Smooth muscle cell (in vitro differentiated cells): ENCODE data around the gene DYNLT4. TPM values are rescaled to one million over a fixed set of nuclear protein-coding genes. Genes with fewer than 3 reads are reported as not detected.

Source experiments
- DNase-seq: peaks from one replicate; lab custom pipeline; 2025; ENCODE audit not compliant: unreplicated experiment; lab: John Stamatoyannopoulos, UW
- H2AFZ ChIP-seq: fragments of 200-600 bp; sonication (generic); 2 replicates; pipeline ENCODE4 v1.6.0; 2016; ENCODE audit warnings: antibody characterized with exemption, low read depth, mild to moderate bottlenecking
- H3F3A ChIP-seq: fragments of 200-600 bp; sonication (generic); 2 replicates; pipeline ENCODE4 v1.6.0; 2017; ENCODE audit warnings: antibody characterized with exemption, low read depth
- H3K27ac ChIP-seq: fragments of 200-600 bp; sonication (generic); 2 replicates; pipeline ENCODE4 v1.5.1; 2016; ENCODE audit warnings: low read depth, mild to moderate bottlenecking
- H3K27me3 ChIP-seq: fragments of 200-600 bp; sonication (generic); 2 replicates; pipeline ENCODE4 v1.6.1; 2016; ENCODE audit warnings: low read depth, mild to moderate bottlenecking
- H3K36me3 ChIP-seq: fragments of 200-600 bp; sonication (generic); 2 replicates; pipeline ENCODE4 v1.5.1; 2016; ENCODE audit warnings: low read depth
- H3K4me1 ChIP-seq: fragments of 200-600 bp; sonication (generic); 2 replicates; pipeline ENCODE4 v1.5.1; 2016; ENCODE audit warnings: low read depth
- H3K4me2 ChIP-seq: fragments of 200-600 bp; sonication (generic); 2 replicates; pipeline ENCODE4 v1.6.0; 2016; ENCODE audit warnings: mild to moderate bottlenecking
- H3K4me3 ChIP-seq: fragments of 200-600 bp; sonication (generic); 2 replicates; pipeline ENCODE4 v1.5.1; 2016; ENCODE audit warnings: mild to moderate bottlenecking
- H3K79me2 ChIP-seq: fragments of 200-600 bp; sonication (generic); 2 replicates; pipeline ENCODE4 v1.6.0; 2016; ENCODE audit warnings: low read depth, mild to moderate bottlenecking
- H3K9ac ChIP-seq: fragments of 200-600 bp; sonication (generic); 2 replicates; pipeline ENCODE4 v1.6.0; 2016; ENCODE audit warnings: low read depth
- H3K9me3 ChIP-seq: fragments of 200-600 bp; sonication (generic); replicated peaks from 2 replicates; pipeline ENCODE4 v1.5.1; 2016; ENCODE audit warnings: low read depth
- H4K20me1 ChIP-seq: fragments of 200-600 bp; sonication (generic); 2 replicates; pipeline ENCODE4 v1.6.0; 2016; ENCODE audit warnings: low read depth
- CTCF ChIP-seq: fragments of 200-600 bp; sonication (generic); IDR thresholded peaks from 2 replicates; pipeline ENCODE4 v1.5.1; 2017; ENCODE audit warnings: borderline replicate concordance, mild to moderate bottlenecking, antibody characterized with exemption; ENCODE audit not compliant: insufficient read depth, poor library complexity, severe bottlenecking
- WGBS: methylation state at CpG from one replicate; pipeline ENCODE4 v1.1.7; 2016; ENCODE audit warnings: low lambda C conversion rate; 5-methylcytosine and 5-hydroxymethylcytosine counted together
- polyA plus RNA-seq: library from polyadenylated mRNA; unstranded; fragments of >200 nt; fragmentation: Nextera tagmentation; extraction: Ambion mirVana; gene quantifications from 2 replicates; pipeline ENCODE4 v1.2.1, GENCODE V29; 2016
- total RNA-seq: library from RNA; depleted of rRNA; stranded (reverse); fragments of >200 nt; gene quantifications from 2 replicates; pipeline ENCODE4 v1.2.3, GENCODE V29; 2014

The DYNLT4 gene
- total and polyA plus RNA-seq, 2 experiments from 2014 or later: 1.6 to 2.0 TPM

- Histone ChIP-seq H3K9me3 (no peaks in the 10 kb centered on the region), H2AFZ (no peak overlapping the region), H3K27ac (no peak overlapping the region), H4K20me1 (peaks cover 10% of the 10 kb centered on the region), H3F3A (peaks cover 14% of the 10 kb centered on the region), H3K4me3 (no peak overlapping the region), H3K27me3 (no peaks in the 10 kb centered on the region), H3K9ac (no peak overlapping the region), H3K79me2 (no peaks in the 10 kb centered on the region), H3K4me2 (peak overlapping the region; percentile 95), H3K36me3 (no peaks in the 10 kb centered on the region), H3K4me1 (peaks cover 12% of the 10 kb centered on the region)
- no peak for TF ChIP-seq CTCF
- no peak for DNase-seq
- WGBS: 98% methylated on average over 6 of the region's 6 CpGs
Measured at GRCh38 chr1:44785029-44785380, 22.1 kb downstream of the DYNLT4 start.

- Histone ChIP-seq H3K79me2 (no peaks in the 10 kb centered on the region), H3K9ac (no peak overlapping the region), H3K36me3 (no peaks in the 10 kb centered on the region), H3F3A (peaks cover 14% of the 10 kb centered on the region), H3K4me2 (peak overlapping the region; percentile 95), H3K27ac (no peak overlapping the region), H3K27me3 (no peaks in the 10 kb centered on the region), H2AFZ (peak overlapping the region; percentile 72), H3K4me3 (peak overlapping the region; percentile 53), H4K20me1 (peaks cover 16% of the 10 kb centered on the region), H3K9me3 (no peaks in the 10 kb centered on the region), H3K4me1 (peaks cover 12% of the 10 kb centered on the region)
- 12% methylated on average over 43 of the region's 71 CpGs for WGBS
- no peak for TF ChIP-seq CTCF
- no peak for DNase-seq
Measured at GRCh38 chr1:44784094-44785028, 22.8 kb downstream of the DYNLT4 start.

- Histone ChIP-seq H3K36me3 (no peaks in the 10 kb centered on the region), H2AFZ (peak overlapping the region; percentile 72), H3K79me2 (no peaks in the 10 kb centered on the region), H3F3A (peaks cover 14% of the 10 kb centered on the region), H3K4me3 (peak overlapping the region; percentile 53), H3K9me3 (no peaks in the 10 kb centered on the region), H3K9ac (no peak overlapping the region), H3K27me3 (no peaks in the 10 kb centered on the region), H3K4me2 (peak overlapping the region; percentile 95), H4K20me1 (peaks cover 23% of the 10 kb centered on the region), H3K4me1 (peaks cover 12% of the 10 kb centered on the region), H3K27ac (no peak overlapping the region)
- WGBS: 72% methylated on average over 8 of the region's 8 CpGs
- no peak for TF ChIP-seq CTCF
- no peak for DNase-seq
Measured at GRCh38 chr1:44783697-44784093, 23.5 kb downstream of the DYNLT4 start.
